Smooth muscle cell (in vitro differentiated cells): ENCODE measurements around the gene IGFN1. TPM values are rescaled to one million over a fixed set of nuclear protein-coding genes. Genes with fewer than 3 reads are reported as not detected.

Experiments used
- DNase-seq: peaks from one replicate; lab custom pipeline; 2025; ENCODE audit not compliant: unreplicated experiment; lab: John Stamatoyannopoulos, UW
- H2AFZ ChIP-seq: fragments of 200-600 bp; sonication (generic); 2 replicates; pipeline ENCODE4 v1.6.0; 2016; ENCODE audit warnings: antibody characterized with exemption, low read depth, mild to moderate bottlenecking
- H3F3A ChIP-seq: fragments of 200-600 bp; sonication (generic); 2 replicates; pipeline ENCODE4 v1.6.0; 2017; ENCODE audit warnings: antibody characterized with exemption, low read depth
- H3K27ac ChIP-seq: fragments of 200-600 bp; sonication (generic); 2 replicates; pipeline ENCODE4 v1.5.1; 2016; ENCODE audit warnings: low read depth, mild to moderate bottlenecking
- H3K27me3 ChIP-seq: fragments of 200-600 bp; sonication (generic); 2 replicates; pipeline ENCODE4 v1.6.1; 2016; ENCODE audit warnings: low read depth, mild to moderate bottlenecking
- H3K36me3 ChIP-seq: fragments of 200-600 bp; sonication (generic); 2 replicates; pipeline ENCODE4 v1.5.1; 2016; ENCODE audit warnings: low read depth
- H3K4me1 ChIP-seq: fragments of 200-600 bp; sonication (generic); 2 replicates; pipeline ENCODE4 v1.5.1; 2016; ENCODE audit warnings: low read depth
- H3K4me2 ChIP-seq: fragments of 200-600 bp; sonication (generic); 2 replicates; pipeline ENCODE4 v1.6.0; 2016; ENCODE audit warnings: mild to moderate bottlenecking
- H3K4me3 ChIP-seq: fragments of 200-600 bp; sonication (generic); 2 replicates; pipeline ENCODE4 v1.5.1; 2016; ENCODE audit warnings: mild to moderate bottlenecking
- H3K79me2 ChIP-seq: fragments of 200-600 bp; sonication (generic); 2 replicates; pipeline ENCODE4 v1.6.0; 2016; ENCODE audit warnings: low read depth, mild to moderate bottlenecking
- H3K9ac ChIP-seq: fragments of 200-600 bp; sonication (generic); 2 replicates; pipeline ENCODE4 v1.6.0; 2016; ENCODE audit warnings: low read depth
- H3K9me3 ChIP-seq: fragments of 200-600 bp; sonication (generic); replicated peaks from 2 replicates; pipeline ENCODE4 v1.5.1; 2016; ENCODE audit warnings: low read depth
- H4K20me1 ChIP-seq: fragments of 200-600 bp; sonication (generic); 2 replicates; pipeline ENCODE4 v1.6.0; 2016; ENCODE audit warnings: low read depth
- CTCF ChIP-seq: fragments of 200-600 bp; sonication (generic); IDR thresholded peaks from 2 replicates; pipeline ENCODE4 v1.5.1; 2017; ENCODE audit warnings: borderline replicate concordance, mild to moderate bottlenecking, antibody characterized with exemption; ENCODE audit not compliant: insufficient read depth, poor library complexity, severe bottlenecking
- WGBS: methylation state at CpG from one replicate; pipeline ENCODE4 v1.1.7; 2016; ENCODE audit warnings: low lambda C conversion rate; 5-methylcytosine and 5-hydroxymethylcytosine counted together
- polyA plus RNA-seq: library from polyadenylated mRNA; unstranded; fragments of >200 nt; fragmentation: Nextera tagmentation; extraction: Ambion mirVana; gene quantifications from 2 replicates; pipeline ENCODE4 v1.2.1, GENCODE V29; 2016
- total RNA-seq: library from RNA; depleted of rRNA; stranded (reverse); fragments of >200 nt; gene quantifications from 2 replicates; pipeline ENCODE4 v1.2.3, GENCODE V29; 2014

The IGFN1 gene
- total and polyA plus RNA-seq, 2 experiments from 2014 or later: not detected

GRCh38 chr1:201219481-201220387, 29.1 kb downstream of the IGFN1 start:
- 94% methylated on average over 7 of the region's 7 CpGs for WGBS

GRCh38 chr1:201220388-201220715, 29.7 kb downstream of the IGFN1 start:
- 64% methylated on average over 1 of the region's 1 CpG for WGBS
- no peak overlapping the region for H3K27ac ChIP-seq
- no peaks in the 10 kb centered on the region for H3K4me1 ChIP-seq
- H3K9ac ChIP-seq: no peak overlapping the region
- no peak overlapping the region for H3K4me3 ChIP-seq
- no peaks in the 10 kb centered on the region for H3K9me3 ChIP-seq
- H3K27me3 ChIP-seq: no peaks in the 10 kb centered on the region
- no peak overlapping the region for H3K4me2 ChIP-seq
- DNase-seq: no peak
- H3K79me2 ChIP-seq: no peaks in the 10 kb centered on the region
- no peak for TF ChIP-seq CTCF
- H2AFZ ChIP-seq: no peak overlapping the region
- H3F3A ChIP-seq: no peaks in the 10 kb centered on the region
- H4K20me1 ChIP-seq: no peaks in the 10 kb centered on the region
- no peaks in the 10 kb centered on the region for H3K36me3 ChIP-seq

More at GRCh38 chr1:201219481-201220387, 29.1 kb downstream of the IGFN1 start:
- Histone ChIP-seq H3K9me3 (no peaks in the 10 kb centered on the region), H3K27me3 (no peaks in the 10 kb centered on the region), H3K4me1 (no peaks in the 10 kb centered on the region), H3K9ac (no peak overlapping the region), H3K79me2 (no peaks in the 10 kb centered on the region), H3K4me2 (no peak overlapping the region), H4K20me1 (no peaks in the 10 kb centered on the region), H3F3A (no peaks in the 10 kb centered on the region), H2AFZ (no peak overlapping the region), H3K27ac (no peak overlapping the region), H3K36me3 (no peaks in the 10 kb centered on the region), H3K4me3 (no peak overlapping the region)
- no peak for TF ChIP-seq CTCF
- DNase-seq: no peak

- no peaks in the 10 kb centered on the region for H3F3A ChIP-seq
- H3K27ac ChIP-seq: no peak overlapping the region
- H3K27me3 ChIP-seq: no peaks in the 10 kb centered on the region
- no peak overlapping the region for H3K4me3 ChIP-seq
- no peaks in the 10 kb centered on the region for H4K20me1 ChIP-seq
- H3K36me3 ChIP-seq: no peaks in the 10 kb centered on the region
- H3K79me2 ChIP-seq: no peaks in the 10 kb centered on the region
- H2AFZ ChIP-seq: no peak overlapping the region
- TF ChIP-seq CTCF: no peak
- no peaks in the 10 kb centered on the region for H3K9me3 ChIP-seq
- 95% methylated on average over 10 of the region's 10 CpGs for WGBS
- no peak overlapping the region for H3K9ac ChIP-seq
- H3K4me2 ChIP-seq: no peak overlapping the region
- no peak for DNase-seq
- H3K4me1 ChIP-seq: no peaks in the 10 kb centered on the region
These were observed 30.7 kb downstream of the IGFN1 start for GRCh38 chr1:201221201-201221846.
